ENCODE data around the gene ZSWIM1. TPM values are rescaled to one million over a fixed set of nuclear protein-coding genes. Genes with fewer than 3 reads are reported as not detected.

ZSWIM1 gene
- total RNA-seq, 5 donors from 2014 or later (not counting 1 experiment from before 2014, with no cell fraction given) = 8.3 to 17.2 (median 14.6) TPM

DNA sequence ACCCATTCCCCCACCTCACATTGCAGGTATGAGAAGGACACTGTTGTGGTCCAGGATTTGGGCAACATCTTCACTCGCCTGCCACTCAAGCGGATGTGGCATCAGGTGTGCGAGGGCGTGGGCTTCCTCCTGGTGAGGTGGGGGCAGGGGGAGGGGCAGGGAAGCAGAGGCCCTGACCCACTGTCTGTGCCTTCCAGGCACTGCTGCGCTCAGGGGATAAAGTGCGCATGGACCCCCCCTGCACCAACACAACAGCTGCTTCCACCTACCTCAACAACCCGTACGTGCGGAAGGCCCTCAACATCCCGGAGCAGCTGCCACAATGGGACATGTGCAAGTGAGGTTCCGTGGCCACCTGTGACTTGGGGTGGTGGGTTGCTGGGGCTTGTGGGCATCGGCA, 13.8 kb downstream of the ZSWIM1 start:
- H3K27ac Mint-ChIP-seq = no peak overlapping the region

DNA sequence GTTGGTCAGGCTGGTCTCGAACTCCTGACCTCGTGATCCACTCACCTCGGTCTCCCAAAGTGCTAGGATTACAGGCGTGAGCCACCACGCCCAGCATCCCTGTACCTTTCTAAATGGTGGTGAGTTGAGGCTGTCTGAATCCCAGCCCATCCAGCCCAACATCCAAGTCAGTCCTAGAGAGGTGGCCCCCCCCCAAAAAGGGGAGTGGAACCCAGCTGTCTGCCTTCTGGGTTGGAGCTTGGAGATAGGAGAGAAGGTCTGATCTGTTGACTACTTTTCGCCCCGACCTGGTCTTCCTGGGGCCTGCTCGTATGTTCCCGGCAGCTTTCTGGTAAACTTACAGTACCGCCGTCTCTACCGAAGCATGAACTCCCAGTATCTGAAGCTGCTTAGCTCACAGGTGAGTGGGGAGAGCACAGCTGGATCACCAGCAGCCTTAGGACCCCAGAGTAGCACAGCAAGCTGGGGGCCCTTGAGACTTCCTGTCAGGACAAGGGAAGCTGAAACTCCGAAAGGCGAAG, 15.7 kb downstream of the ZSWIM1 start:
- Mint-ChIP-seq H3K4me3 (no peak overlapping the region), H3K4me1 (peaks cover 10 to 26% (median 23%) of the 10 kb centered on the region in 3 donors), H3K27me3 (no peaks in the 10 kb centered on the region), H3K27ac (no peak overlapping the region), H3K36me3 (peaks cover 20% of the 10 kb centered on the region), H3K9me3 (no peaks in the 10 kb centered on the region)
- H3K4me1 ChIP-seq (ENCODE audit: control insufficient read depth in 1 of 2, extremely low read depth in 1 of 2, insufficient read depth in 2 of 2, low read length in 2 of 2) = peaks cover 3 to 25% of the 10 kb centered on the region in 2 experiments
- POLR2A ChIA-PET = interaction anchor here in 1 of 2 donors (0.9 kb wide), 1 partner anchor 502 kb away, joined by 6 read pairs; no protein-coding TSS in a partner anchor
- 97% methylated on average over 7 of the region's 14 CpGs for WGBS (ENCODE audit: insufficient coverage)
- DNase-seq = no peak
- no peaks in the 10 kb centered on the region for H3K27me3 ChIP-seq (replicated peaks in 1 of 2; ENCODE audit: control insufficient read depth in 2 of 2, extremely low read depth in 1 of 2, insufficient read depth in 2 of 2, low read length in 1 of 2)
- no peak overlapping the region for H3K27ac ChIP-seq (ENCODE audit: low read length)
- CTCF ChIA-PET = interaction anchor here in 1 of 2 donors (1.2 kb wide), 1 partner anchor 14 kb away, joined by 3 read pairs; no protein-coding TSS in a partner anchor
- H3K36me3 ChIP-seq (ENCODE audit: control insufficient read depth in 2 of 2, extremely low read depth in 1 of 2, insufficient read depth in 1 of 2, low read length in 1 of 2) = peaks cover 15 to 41% of the 10 kb centered on the region in 2 donors
- H3K9me3 ChIP-seq = no peaks in the 10 kb centered on the region
- no peak overlapping the region for H3K4me3 ChIP-seq (ENCODE audit: control insufficient read depth in 1 of 2, extremely low read depth in 1 of 2, low read length in 1 of 2)
- no peak for ATAC-seq (replicated peaks in 1 of 4)

More for the DNA sequence above, 13.8 kb downstream of the ZSWIM1 start:
- no peak for ATAC-seq (replicated peaks in 1 of 4)
- Mint-ChIP-seq H3K36me3 (peaks cover 20% of the 10 kb centered on the region), H3K4me3 (no peak overlapping the region), H3K9me3 (no peaks in the 10 kb centered on the region), H3K27me3 (no peaks in the 10 kb centered on the region), H3K4me1 (peaks cover 15 to 36% (median 30%) of the 10 kb centered on the region in 3 donors)
- Histone ChIP-seq H3K36me3 (ENCODE audit: control insufficient read depth in 2 of 2, extremely low read depth in 1 of 2, insufficient read depth in 1 of 2, low read length in 1 of 2) (peaks cover 15 to 41% of the 10 kb centered on the region in 2 donors), H3K9me3 (no peaks in the 10 kb centered on the region), H3K27ac (ENCODE audit: low read length) (no peak overlapping the region), H3K4me3 (ENCODE audit: control insufficient read depth in 1 of 2, extremely low read depth in 1 of 2, low read length in 1 of 2) (no peak overlapping the region), H3K27me3 (replicated peaks in 1 of 2; ENCODE audit: control insufficient read depth in 2 of 2, extremely low read depth in 1 of 2, insufficient read depth in 2 of 2, low read length in 1 of 2) (no peaks in the 10 kb centered on the region), H3K4me1 (ENCODE audit: control insufficient read depth in 1 of 2, extremely low read depth in 1 of 2, insufficient read depth in 2 of 2, low read length in 2 of 2) (peaks cover 4 to 40% of the 10 kb centered on the region in 2 experiments)
- WGBS (ENCODE audit: insufficient coverage) = 80% methylated on average over 1 of the region's 12 CpGs
- POLR2A ChIA-PET = no interaction called here
- DNase-seq = no peak
- CTCF ChIA-PET = no interaction called here

DNA sequence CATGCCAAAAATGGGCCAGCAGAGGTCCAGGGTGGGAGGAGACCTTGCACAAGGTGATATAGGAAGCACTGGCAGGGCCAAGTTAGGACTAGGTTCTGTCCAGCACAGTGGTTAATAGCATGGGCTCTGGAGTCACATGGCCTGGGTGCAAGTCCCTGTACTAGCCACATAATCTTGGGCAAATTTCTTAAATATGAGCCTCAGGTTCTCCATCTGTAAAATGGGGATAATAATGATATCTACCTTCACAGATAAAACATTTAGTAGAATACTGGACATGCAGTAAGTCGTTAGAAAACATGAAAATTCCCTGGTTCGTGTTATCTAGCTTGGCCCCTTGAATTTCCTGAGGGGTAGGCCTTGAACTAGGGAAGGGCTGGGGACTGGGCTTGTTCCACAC, 16.3 kb downstream of the ZSWIM1 start:
- Mint-ChIP-seq H3K4me1 (peaks cover 6 to 20% (median 18%) of the 10 kb centered on the region in 3 donors), H3K27me3 (no peaks in the 10 kb centered on the region), H3K27ac (no peak overlapping the region), H3K9me3 (no peaks in the 10 kb centered on the region), H3K36me3 (peaks cover 20% of the 10 kb centered on the region), H3K4me3 (no peak overlapping the region)
- no peak for ATAC-seq (replicated peaks in 1 of 4)
- CTCF ChIA-PET = no interaction called here
- H3K9me3 ChIP-seq = no peaks in the 10 kb centered on the region
- H3K27me3 ChIP-seq (replicated peaks in 1 of 2; ENCODE audit: control insufficient read depth in 2 of 2, extremely low read depth in 1 of 2, insufficient read depth in 2 of 2, low read length in 1 of 2) = no peaks in the 10 kb centered on the region
- peaks cover 15 to 41% of the 10 kb centered on the region in 2 donors for H3K36me3 ChIP-seq (ENCODE audit: control insufficient read depth in 2 of 2, extremely low read depth in 1 of 2, insufficient read depth in 1 of 2, low read length in 1 of 2)
- POLR2A ChIA-PET = interaction anchor here in 1 of 2 donors (0.9 kb wide), 1 partner anchor 501 kb away, joined by 6 read pairs; no protein-coding TSS in a partner anchor
- H3K4me1 ChIP-seq (ENCODE audit: control insufficient read depth in 1 of 2, extremely low read depth in 1 of 2, insufficient read depth in 2 of 2, low read length in 2 of 2) = peaks cover 0 to 19% of the 10 kb centered on the region in 2 experiments
- no peak for DNase-seq
- H3K27ac ChIP-seq (ENCODE audit: low read length) = no peak overlapping the region
- no peak overlapping the region for H3K4me3 ChIP-seq (ENCODE audit: control insufficient read depth in 1 of 2, extremely low read depth in 1 of 2, low read length in 1 of 2)
- WGBS (ENCODE audit: insufficient coverage) = no CpG with 5 or more reads among the region's 2 CpGs

DNA sequence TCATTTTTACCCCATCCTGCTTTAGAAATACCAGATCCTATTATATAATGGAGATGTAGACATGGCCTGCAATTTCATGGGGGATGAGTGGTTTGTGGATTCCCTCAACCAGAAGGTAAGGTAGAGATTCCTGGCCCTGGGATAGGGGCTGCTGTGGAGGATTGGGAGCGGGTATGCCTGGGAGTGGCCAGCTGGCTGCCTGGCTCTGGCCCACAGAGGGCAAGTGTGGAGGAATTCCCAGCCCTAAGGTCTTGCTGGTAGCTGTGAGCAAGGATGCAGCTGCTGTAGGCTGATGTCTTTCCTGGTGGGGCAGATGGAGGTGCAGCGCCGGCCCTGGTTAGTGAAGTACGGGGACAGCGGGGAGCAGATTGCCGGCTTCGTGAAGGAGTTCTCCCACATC, 16.7 kb downstream of the ZSWIM1 start:
- DNase-seq (no peak), ATAC-seq (replicated peaks in 1 of 4) (no peak)
- Histone ChIP-seq H3K4me1 (ENCODE audit: control insufficient read depth in 1 of 2, extremely low read depth in 1 of 2, insufficient read depth in 2 of 2, low read length in 2 of 2) (peaks cover 0 to 15% of the 10 kb centered on the region in 2 experiments), H3K27ac (ENCODE audit: low read length) (no peak overlapping the region), H3K27me3 (replicated peaks in 1 of 2; ENCODE audit: control insufficient read depth in 2 of 2, extremely low read depth in 1 of 2, insufficient read depth in 2 of 2, low read length in 1 of 2) (no peaks in the 10 kb centered on the region), H3K9me3 (no peaks in the 10 kb centered on the region), H3K36me3 (ENCODE audit: control insufficient read depth in 2 of 2, extremely low read depth in 1 of 2, insufficient read depth in 1 of 2, low read length in 1 of 2) (peaks cover 15 to 41% of the 10 kb centered on the region in 2 donors), H3K4me3 (ENCODE audit: control insufficient read depth in 1 of 2, extremely low read depth in 1 of 2, low read length in 1 of 2) (no peak overlapping the region)
- ChIA-PET CTCF (no interaction called here), POLR2A (interaction anchor here in 1 of 2 donors (0.6 kb wide), 1 partner anchor 30 kb away, joined by 3 read pairs; no protein-coding TSS in a partner anchor)
- WGBS (ENCODE audit: insufficient coverage) = 99% methylated on average over 7 of the region's 7 CpGs
- Mint-ChIP-seq H3K4me1 (peaks cover 2 to 16% (median 14%) of the 10 kb centered on the region in 3 donors), H3K27ac (no peak overlapping the region), H3K4me3 (no peak overlapping the region), H3K27me3 (no peaks in the 10 kb centered on the region), H3K36me3 (peaks cover 20% of the 10 kb centered on the region), H3K9me3 (no peaks in the 10 kb centered on the region)

DNA sequence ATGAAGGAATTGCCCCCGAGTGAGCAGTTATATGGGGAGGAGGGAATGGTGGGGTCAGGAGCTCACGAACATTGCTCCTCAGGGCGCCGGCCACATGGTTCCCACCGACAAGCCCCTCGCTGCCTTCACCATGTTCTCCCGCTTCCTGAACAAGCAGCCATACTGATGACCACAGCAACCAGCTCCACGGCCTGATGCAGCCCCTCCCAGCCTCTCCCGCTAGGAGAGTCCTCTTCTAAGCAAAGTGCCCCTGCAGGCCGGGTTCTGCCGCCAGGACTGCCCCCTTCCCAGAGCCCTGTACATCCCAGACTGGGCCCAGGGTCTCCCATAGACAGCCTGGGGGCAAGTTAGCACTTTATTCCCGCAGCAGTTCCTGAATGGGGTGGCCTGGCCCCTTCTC, 17.3 kb downstream of the ZSWIM1 start:
- ChIA-PET CTCF (no interaction called here), POLR2A (interaction anchor here in 1 of 2 donors (0.6 kb wide), 2 partner anchors 30 to 92 kb away, joined by 3 read pairs; no protein-coding TSS in a partner anchor)
- H3K36me3 ChIP-seq (ENCODE audit: control insufficient read depth in 2 of 2, extremely low read depth in 1 of 2, insufficient read depth in 1 of 2, low read length in 1 of 2) = peaks cover 15 to 41% of the 10 kb centered on the region in 2 donors
- peaks cover 0 to 9% of the 10 kb centered on the region in 2 experiments for H3K4me1 ChIP-seq (ENCODE audit: control insufficient read depth in 1 of 2, extremely low read depth in 1 of 2, insufficient read depth in 2 of 2, low read length in 2 of 2)
- H3K9me3 ChIP-seq = no peaks in the 10 kb centered on the region
- no peak overlapping the region for H3K27ac Mint-ChIP-seq
- H3K27ac ChIP-seq (ENCODE audit: low read length) = no peak overlapping the region
- no peaks in the 10 kb centered on the region for H3K9me3 Mint-ChIP-seq
- H3K4me1 Mint-ChIP-seq = peaks cover 0 to 10% (median 8%) of the 10 kb centered on the region in 3 donors
- H3K4me3 ChIP-seq (ENCODE audit: control insufficient read depth in 1 of 2, extremely low read depth in 1 of 2, low read length in 1 of 2) = no peak overlapping the region
- 93% methylated on average over 5 of the region's 12 CpGs for WGBS (ENCODE audit: insufficient coverage)
- no peaks in the 10 kb centered on the region for H3K27me3 Mint-ChIP-seq
- H3K36me3 Mint-ChIP-seq = peaks cover 17% of the 10 kb centered on the region
- no peak for ATAC-seq (replicated peaks in 1 of 4)
- H3K4me3 Mint-ChIP-seq = no peak overlapping the region
- no peaks in the 10 kb centered on the region for H3K27me3 ChIP-seq (replicated peaks in 1 of 2; ENCODE audit: control insufficient read depth in 2 of 2, extremely low read depth in 1 of 2, insufficient read depth in 2 of 2, low read length in 1 of 2)
- no peak for DNase-seq

DNA sequence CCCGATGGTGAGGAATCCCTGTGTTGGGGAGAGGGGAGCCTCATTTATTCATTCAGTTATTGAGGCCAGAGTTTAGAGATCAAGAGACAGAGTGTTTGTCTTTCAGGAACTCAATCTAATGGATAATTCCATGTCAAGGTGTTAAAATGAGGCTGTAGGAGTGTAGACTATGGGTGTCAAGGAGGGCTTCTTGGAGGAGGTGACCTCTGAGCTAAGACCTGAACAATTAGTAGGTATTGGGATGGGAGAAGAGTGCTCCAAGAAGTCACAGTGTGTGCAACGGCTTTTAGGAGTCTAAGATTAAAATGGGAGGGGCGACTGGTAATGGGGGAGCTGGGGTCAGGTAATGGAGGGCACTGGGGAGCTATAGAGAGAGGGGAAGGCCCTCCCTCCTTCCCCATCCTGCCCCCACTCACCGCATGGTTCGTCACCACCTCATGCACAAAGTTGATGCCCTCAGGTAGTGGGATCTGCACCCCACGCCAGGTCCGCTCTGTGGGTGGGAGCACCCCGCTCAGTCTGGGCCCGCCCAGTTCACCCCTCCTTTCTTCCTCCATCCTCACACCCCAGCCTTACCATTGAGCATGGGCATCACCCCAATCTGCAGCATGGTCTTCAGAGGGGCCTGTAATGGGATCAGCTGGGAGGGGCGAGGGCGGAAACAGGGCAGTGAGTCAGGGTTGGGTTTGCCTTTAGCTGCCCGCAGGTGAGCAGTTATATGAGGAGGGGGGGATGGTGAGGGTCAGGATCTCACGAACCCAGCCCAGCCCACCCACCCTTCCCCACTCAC, 18.2 kb downstream of the ZSWIM1 start:
- Histone ChIP-seq H3K27me3 (replicated peaks in 1 of 2; ENCODE audit: control insufficient read depth in 2 of 2, extremely low read depth in 1 of 2, insufficient read depth in 2 of 2, low read length in 1 of 2) (no peaks in the 10 kb centered on the region), H3K4me1 (ENCODE audit: control insufficient read depth in 1 of 2, extremely low read depth in 1 of 2, insufficient read depth in 2 of 2, low read length in 2 of 2) (no peaks in the 10 kb centered on the region), H3K36me3 (ENCODE audit: control insufficient read depth in 2 of 2, extremely low read depth in 1 of 2, insufficient read depth in 1 of 2, low read length in 1 of 2) (peaks cover 15 to 34% of the 10 kb centered on the region in 2 donors), H3K9me3 (no peaks in the 10 kb centered on the region), H3K27ac (ENCODE audit: low read length) (no peak overlapping the region), H3K4me3 (ENCODE audit: control insufficient read depth in 1 of 2, extremely low read depth in 1 of 2, low read length in 1 of 2) (no peak overlapping the region)
- Mint-ChIP-seq H3K4me1 (peaks cover 0 to 2% (median 0%) of the 10 kb centered on the region in 3 donors), H3K27ac (no peak overlapping the region), H3K27me3 (no peaks in the 10 kb centered on the region), H3K4me3 (no peak overlapping the region), H3K9me3 (no peaks in the 10 kb centered on the region), H3K36me3 (peaks cover 11% of the 10 kb centered on the region)
- POLR2A ChIA-PET = no interaction called here
- WGBS (ENCODE audit: insufficient coverage) = 100% methylated on average over 3 of the region's 13 CpGs
- CTCF ChIA-PET = no interaction called here
- DNase-seq (no peak), ATAC-seq (replicated peaks in 1 of 4) (peak in 1 of 4 experiments; percentile 24)

All from T-cell (primary cell).